ENCODE measurements around the gene DAZ4.
"Not testable (repeated sequence)": the region's sequence is repeated elsewhere in the genome, so short reads cannot be mapped to it uniquely, and the experiment has no call there.

DAZ4 gene, protein sequence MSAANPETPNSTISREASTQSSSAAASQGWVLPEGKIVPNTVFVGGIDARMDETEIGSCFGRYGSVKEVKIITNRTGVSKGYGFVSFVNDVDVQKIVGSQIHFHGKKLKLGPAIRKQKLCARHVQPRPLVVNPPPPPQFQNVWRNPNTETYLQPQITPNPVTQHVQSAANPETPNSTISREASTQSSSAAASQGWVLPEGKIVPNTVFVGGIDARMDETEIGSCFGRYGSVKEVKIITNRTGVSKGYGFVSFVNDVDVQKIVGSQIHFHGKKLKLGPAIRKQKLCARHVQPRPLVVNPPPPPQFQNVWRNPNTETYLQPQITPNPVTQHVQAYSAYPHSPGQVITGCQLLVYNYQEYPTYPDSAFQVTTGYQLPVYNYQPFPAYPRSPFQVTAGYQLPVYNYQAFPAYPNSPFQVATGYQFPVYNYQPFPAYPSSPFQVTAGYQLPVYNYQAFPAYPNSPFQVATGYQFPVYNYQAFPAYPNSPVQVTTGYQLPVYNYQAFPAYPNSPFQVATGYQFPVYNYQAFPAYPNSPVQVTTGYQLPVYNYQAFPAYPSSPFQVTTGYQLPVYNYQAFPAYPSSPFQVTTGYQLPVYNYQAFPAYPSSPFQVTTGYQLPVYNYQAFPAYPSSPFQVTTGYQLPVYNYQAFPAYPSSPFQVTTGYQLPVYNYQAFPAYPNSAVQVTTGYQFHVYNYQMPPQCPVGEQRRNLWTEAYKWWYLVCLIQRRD

DNA sequence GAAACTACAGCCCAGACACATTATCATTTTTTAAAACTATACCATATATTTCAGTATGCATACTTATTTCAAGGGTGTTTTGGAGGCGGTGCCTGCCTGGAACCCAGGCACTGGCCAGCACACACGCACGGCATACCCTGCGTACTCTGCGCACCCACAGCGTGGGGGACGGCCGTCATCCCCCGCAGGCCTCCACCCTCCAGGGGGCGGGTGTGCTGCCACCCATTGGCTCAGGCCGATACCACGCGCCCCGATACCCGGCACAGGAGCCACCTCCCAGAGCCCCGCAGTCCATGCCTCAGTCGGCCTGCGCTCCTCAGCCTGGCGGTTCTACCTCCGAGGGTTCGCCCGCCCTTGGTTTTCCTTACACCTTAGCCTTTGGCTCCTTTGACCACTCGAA is at the start of gene DAZ4:
DAZ4 (plus strand) TSS at position 301 of the 400 bp plus-strand sequence. CDS start 208 bp downstream, outside the sequence.
- not testable (repeated sequence) for DNase-seq

DNA sequence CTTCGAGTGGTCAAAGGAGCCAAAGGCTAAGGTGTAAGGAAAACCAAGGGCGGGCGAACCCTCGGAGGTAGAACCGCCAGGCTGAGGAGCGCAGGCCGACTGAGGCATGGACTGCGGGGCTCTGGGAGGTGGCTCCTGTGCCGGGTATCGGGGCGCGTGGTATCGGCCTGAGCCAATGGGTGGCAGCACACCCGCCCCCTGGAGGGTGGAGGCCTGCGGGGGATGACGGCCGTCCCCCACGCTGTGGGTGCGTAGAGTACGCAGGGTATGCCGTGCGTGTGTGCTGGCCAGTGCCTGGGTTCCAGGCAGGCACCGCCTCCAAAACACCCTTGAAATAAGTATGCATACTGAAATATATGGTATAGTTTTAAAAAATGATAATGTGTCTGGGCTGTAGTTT is 20.4 kb upstream of the DAZ4 start, which contains the start of gene DAZ3:
DAZ3 (minus strand) TSS at position 101 of the 400 bp plus-strand sequence. CDS start 208 bp downstream, outside the sequence.
- not testable (repeated sequence) for DNase-seq

DNA sequence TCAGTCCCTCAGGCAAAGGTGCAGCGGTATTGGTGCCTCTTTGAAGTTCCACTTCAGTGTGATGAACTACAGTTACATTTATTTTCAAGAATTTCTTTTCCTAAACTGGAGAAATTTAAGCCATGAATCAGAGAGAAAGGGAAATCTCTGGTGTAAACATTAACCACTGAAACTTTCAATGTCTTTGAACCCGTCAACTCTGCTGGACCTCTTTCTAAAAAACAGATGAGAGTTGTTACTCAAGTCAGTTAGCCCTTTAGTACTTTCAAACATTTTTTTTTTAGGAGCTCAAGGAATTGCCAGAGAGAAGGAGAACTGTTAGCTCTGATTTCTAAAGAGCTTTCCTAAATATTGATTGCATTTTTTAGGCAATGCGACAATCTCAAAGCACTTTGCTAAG is 11.9 kb upstream of the DAZ4 start:
- not testable (repeated sequence) for DNase-seq

DNA sequence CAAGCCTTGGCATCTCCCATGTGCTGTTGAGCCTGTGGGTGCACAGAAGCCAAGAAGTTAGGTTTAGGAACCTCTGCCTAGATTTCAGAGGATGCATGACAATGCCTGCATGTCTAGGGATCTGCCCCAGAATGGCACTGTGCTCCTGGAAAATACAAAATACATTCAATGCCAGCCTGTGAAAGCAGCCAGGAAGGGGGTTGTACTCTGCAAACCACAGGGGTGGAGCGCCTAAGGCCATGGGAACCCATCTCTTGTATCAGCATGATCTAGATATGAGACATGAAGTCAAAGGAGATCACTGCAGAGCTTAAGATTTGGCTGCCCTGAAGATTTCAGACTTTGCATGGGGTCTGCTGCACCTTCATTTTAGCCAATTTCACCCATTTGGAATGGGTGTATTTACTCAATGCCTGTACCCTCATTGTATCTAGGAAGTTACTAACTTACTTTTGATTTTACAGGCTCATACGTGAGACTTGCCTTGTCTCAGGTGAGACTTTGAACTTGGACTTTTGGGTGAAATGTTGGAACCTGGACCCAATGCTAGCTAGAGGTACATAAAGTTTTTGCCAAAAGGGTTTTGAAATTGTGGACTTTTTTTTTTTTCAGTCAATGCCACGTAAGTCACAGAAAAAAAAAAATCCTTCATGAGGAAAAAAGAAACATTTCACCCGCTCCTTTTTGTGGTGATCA is 9.4 kb upstream of the DAZ4 start:
- not testable (repeated sequence) for DNase-seq

DNA sequence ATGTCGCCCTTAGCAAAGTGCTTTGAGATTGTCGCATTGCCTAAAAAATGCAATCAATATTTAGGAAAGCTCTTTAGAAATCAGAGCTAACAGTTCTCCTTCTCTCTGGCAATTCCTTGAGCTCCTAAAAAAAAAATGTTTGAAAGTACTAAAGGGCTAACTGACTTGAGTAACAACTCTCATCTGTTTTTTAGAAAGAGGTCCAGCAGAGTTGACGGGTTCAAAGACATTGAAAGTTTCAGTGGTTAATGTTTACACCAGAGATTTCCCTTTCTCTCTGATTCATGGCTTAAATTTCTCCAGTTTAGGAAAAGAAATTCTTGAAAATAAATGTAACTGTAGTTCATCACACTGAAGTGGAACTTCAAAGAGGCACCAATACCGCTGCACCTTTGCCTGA is 8.7 kb upstream of the DAZ4 start:
- not testable (repeated sequence) for DNase-seq
